DOHH2 (cell line): ENCODE results near the gene USH2A.

Source experiments
- CTCF ChIP-seq: fragments of 200-600 bp; sonication (generic); IDR thresholded peaks from one replicate; pipeline ENCODE4 v1.5.1; 2014; ENCODE audit warnings: antibody characterized with exemption, mild to moderate bottlenecking, low read depth, low read length; ENCODE audit not compliant: poor library complexity, severe bottlenecking
- EZH2phosphoT487 ChIP-seq: fragments of 200-600 bp; sonication (generic); IDR thresholded peaks from 2 replicates; pipeline ENCODE4 v1.6.1; 2017; ENCODE audit warnings: borderline replicate concordance, mild to moderate bottlenecking, antibody characterized with exemption, low read length, moderate library complexity, mixed read lengths

- TF ChIP-seq CTCF (no peak), EZH2phosphoT487 (no peak)
Observed at GRCh38 chr1:215744419-215744818, 678.8 kb downstream of the USH2A start.
